C4-2B (cell line): ENCODE results near the gene ALDH9A1.

ENCODE experiments used
- H3K27ac ChIP-seq: fragments of 450-650 bp; 2 replicates; pipeline ENCODE4 v1.5.1; 2017
- CTCF ChIP-seq: fragments of 450-650 bp; conservative IDR thresholded peaks from 2 replicates; pipeline ENCODE4 v1.5.1; 2017; ENCODE audit warnings: mild to moderate bottlenecking
- ZFX ChIP-seq: fragments of 450-650 bp; IDR thresholded peaks from 2 replicates; pipeline ENCODE4 v1.6.1; 2017

Gene ALDH9A1

GRCh38 chr1:165648919-165649572 is 49.3 kb downstream of the ALDH9A1 start:
- no peak overlapping the region for H3K27ac ChIP-seq
- TF ChIP-seq CTCF (no peak), ZFX (no peak)

DNA sequence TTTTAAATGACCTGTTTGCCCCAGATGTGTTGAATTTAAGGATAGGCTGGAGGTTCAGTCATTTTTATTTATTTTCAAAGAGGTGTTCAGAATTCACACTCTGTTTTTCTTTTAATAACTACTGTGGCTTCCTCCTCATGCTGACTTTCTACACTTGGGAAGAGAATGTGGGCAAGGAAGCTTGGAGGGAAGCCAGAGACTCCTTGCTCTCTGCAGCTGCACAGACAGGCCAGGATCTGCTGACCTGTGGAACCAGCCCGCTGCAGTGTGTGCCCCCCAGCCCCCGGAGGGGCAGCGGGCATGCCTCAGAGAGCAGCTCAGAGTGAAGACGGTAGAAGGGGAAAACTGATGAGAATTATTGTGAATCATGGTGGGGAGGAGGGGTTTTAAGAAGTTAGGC is 50.4 kb downstream of the ALDH9A1 start:
- TF ChIP-seq ZFX (no peak), CTCF (no peak)
- H3K27ac ChIP-seq, result no peak overlapping the region

DNA sequence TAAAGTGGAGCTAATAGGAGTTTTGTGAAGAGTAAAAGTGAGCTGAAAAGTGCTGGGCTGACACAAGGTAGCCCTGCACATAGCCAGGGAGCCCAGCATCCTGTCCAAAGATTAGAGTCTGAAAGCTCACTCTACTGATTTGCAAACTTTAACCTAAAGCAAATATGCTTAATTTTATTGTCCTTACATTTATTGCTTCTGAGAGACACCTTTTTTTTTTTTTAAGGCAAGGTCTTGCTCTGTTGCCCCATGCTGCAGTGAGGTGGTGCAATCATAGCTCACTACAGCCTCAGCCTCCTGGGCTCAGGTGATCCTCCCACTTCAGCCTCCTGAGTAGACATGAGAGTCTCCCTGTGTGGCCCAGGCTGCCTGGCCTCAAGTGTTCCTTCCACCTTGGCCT is 50.8 kb downstream of the ALDH9A1 start:
- H3K27ac ChIP-seq, result no peak overlapping the region
- TF ChIP-seq ZFX (no peak), CTCF (no peak)

GRCh38 chr1:165645654-165646366 is 52.6 kb downstream of the ALDH9A1 start:
- no peak for TF ChIP-seq CTCF
- TF ChIP-seq ZFX, result no peak
- no peak overlapping the region for H3K27ac ChIP-seq

DNA sequence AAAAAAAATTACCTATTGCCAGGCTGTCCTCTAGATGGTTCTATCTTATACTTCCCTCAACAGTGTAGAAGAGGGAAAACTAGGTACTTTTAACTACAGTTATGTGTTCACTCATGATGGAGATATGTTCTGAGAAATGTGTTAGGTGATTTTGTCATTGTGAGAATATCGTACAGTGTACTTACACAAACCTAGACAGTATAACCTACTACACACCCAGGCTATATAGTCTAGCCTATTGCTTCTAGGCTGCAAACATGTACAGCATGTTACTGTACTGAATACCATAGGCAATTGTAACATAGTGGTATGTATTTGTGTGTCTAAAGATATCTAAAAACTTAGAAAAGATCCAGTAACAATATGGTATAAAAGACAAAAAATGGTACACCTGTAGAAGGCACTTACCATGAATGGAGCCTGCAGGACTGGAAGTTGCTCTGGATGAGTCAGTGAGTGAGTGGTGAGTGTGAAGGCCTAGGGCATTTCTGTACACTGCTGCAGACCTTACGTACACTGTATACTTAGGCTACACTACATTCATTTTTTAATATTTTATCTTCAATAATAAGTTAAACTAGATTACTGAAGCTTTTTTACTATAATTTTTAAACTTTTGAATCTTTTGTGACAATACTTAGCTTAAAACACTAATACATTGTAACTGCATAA is 54.2 kb downstream of the ALDH9A1 start:
- H3K27ac ChIP-seq, result no peak overlapping the region
- no peak for TF ChIP-seq CTCF
- no peak for TF ChIP-seq ZFX

DNA sequence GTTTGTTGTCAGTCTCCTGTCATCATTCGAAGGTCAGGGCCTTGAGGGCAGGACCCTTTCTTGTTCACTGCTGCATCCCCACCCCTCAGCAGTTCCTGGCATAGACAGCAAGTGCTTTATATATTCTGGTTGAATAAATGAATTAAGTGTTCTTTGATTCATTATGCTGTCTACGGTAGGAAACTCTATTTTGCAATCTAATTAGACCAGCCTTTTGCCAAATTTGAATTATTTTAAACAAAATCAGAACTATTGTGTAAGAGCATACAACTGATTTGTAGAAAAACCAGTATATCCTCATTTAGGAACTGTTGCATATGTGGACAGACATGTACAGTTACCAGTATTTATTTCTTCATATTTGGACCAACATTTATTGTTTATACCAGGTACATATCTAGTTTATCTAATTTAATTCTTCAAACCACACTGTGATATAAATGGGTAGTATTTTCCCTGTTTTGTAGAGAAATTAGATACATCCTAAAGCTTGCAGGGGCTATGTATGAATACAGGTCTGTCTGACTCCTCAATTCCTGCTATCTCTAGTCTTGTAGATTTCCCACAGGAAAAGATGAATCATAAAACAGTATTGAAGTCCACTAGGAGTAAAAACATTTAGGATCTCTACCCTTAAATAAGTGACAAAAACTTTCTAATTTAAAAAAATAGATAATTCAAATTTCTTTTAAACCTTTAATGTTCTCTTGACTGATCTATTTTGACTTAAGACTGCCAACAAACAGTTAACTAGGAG is 57.0 kb downstream of the ALDH9A1 start:
- TF ChIP-seq CTCF (no peak), ZFX (no peak)
- no peak overlapping the region for H3K27ac ChIP-seq
